HepG2 (cell line): ENCODE measurements around the gene NABP1. TPM values are rescaled to one million over a fixed set of nuclear protein-coding genes. Genes with fewer than 3 reads are reported as not detected.

Experiments used
- ESRRA ChIP-seq: sonication (generic); formaldehyde crosslinking; IDR thresholded peaks from 2 replicates; pipeline ENCODE4 v1.5.1; 2020; ENCODE audit warnings: mild to moderate bottlenecking, low read depth, missing genetic modification reagents
- KLF11 ChIP-seq: IDR thresholded peaks from 2 replicates; pipeline ENCODE4 v1.6.1; 2016; ENCODE audit warnings: missing compliant biosample characterization
- PITX1 ChIP-seq: sonication (generic); formaldehyde crosslinking; IDR thresholded peaks from 2 replicates; pipeline ENCODE4 v1.5.1; 2020; ENCODE audit warnings: mild to moderate bottlenecking, missing genetic modification reagents
- RBM39 ChIP-seq: fragments of 200-400 bp; formaldehyde crosslinking; IDR thresholded peaks from one replicate; pipeline ENCODE4 v1.6.1; 2018; ENCODE audit warnings: antibody characterized with exemption, mild to moderate bottlenecking, low read depth, low read length; ENCODE audit not compliant: poor library complexity, severe bottlenecking
- SOX6 ChIP-seq, 2 experiments: fragments of 450-650 bp in 1 of 2; sonication (generic) in 1 of 2; formaldehyde crosslinking in 1 of 2; IDR thresholded peaks; 2 replicates each; pipeline versions ENCODE4 v1.4.0 to v1.6.1; 2017 to 2020; ENCODE audit warnings: antibody characterized with exemption in 1 of 2, mild to moderate bottlenecking in 1 of 2, missing genetic modification reagents in 1 of 2
- SP4 ChIP-seq: sonication (generic); formaldehyde crosslinking; IDR thresholded peaks from 2 replicates; pipeline ENCODE4 v1.8.1; 2023; ENCODE audit warnings: mild to moderate bottlenecking, missing genetic modification reagents
- ZEB1 ChIP-seq: IDR thresholded peaks from 2 replicates; pipeline ENCODE4 v1.6.1; 2012; ENCODE audit warnings: mild to moderate bottlenecking, low read depth, inconsistent platforms; ENCODE audit not compliant: insufficient replicate concordance
- ZFP36L1 ChIP-seq: sonication (generic); formaldehyde crosslinking; IDR thresholded peaks from 2 replicates; pipeline ENCODE4 v1.8.0; 2022; ENCODE audit warnings: mild to moderate bottlenecking, missing genetic modification reagents, moderate library complexity
- ZNF564 ChIP-seq: sonication (generic); formaldehyde crosslinking; IDR thresholded peaks from 2 replicates; pipeline ENCODE4 v1.8.1; 2023; ENCODE audit warnings: mild to moderate bottlenecking, missing genetic modification reagents
- polyA plus RNA-seq, 8 experiments: library from polyadenylated mRNA; depleted of rRNA in 3 of 8; stranded (reverse) in 7 of 8; unstranded in 1 of 8; fragments of >200 nt; fragmentation: Illumina TruSeq in 4 of 8; extraction: Trizol in 4 of 8; gene quantifications; 2 replicates each; pipeline versions ENCODE4 v1.2.1 to v1.2.3, GENCODE V29; 2011 to 2016; ENCODE audit warnings: low read depth in 4 of 8, missing spikeins in 1 of 8, mixed read lengths in 1 of 8; ENCODE audit not compliant: insufficient read depth in 1 of 8
- total RNA-seq, 5 experiments: library from RNA; depleted of rRNA; stranded (reverse); fragments of >200 nt; fragmentation: Illumina TruSeq; extraction: Trizol; gene quantifications; 2 replicates each; pipeline ENCODE4 v1.2.3, GENCODE V29; 2016; ENCODE audit warnings: low read depth in 1 of 5
- TF ChIP-seq, protein P1 (sequence below): sonication (generic); formaldehyde crosslinking; conservative IDR thresholded peaks from 2 replicates; pipeline ENCODE4 v1.4.0; 2020; ENCODE audit warnings: mild to moderate bottlenecking, missing genetic modification reagents, moderate library complexity
- TF ChIP-seq, protein P2 (sequence below): sonication (generic); formaldehyde crosslinking; IDR thresholded peaks from 2 replicates; pipeline ENCODE4 v1.4.0; 2020; ENCODE audit warnings: missing genetic modification reagents, mild to moderate bottlenecking, borderline replicate concordance
- TF ChIP-seq, protein P3 (sequence below), 2 experiments: sonication (generic) in 1 of 2; formaldehyde crosslinking in 1 of 2; IDR thresholded peaks; 2 replicates each; pipeline versions ENCODE4 v1.4.0 to v1.6.1; 2016 to 2020; ENCODE audit warnings: borderline replicate concordance in 1 of 2, low read depth in 1 of 2, mild to moderate bottlenecking in 1 of 2, missing genetic modification reagents in 1 of 2
- TF ChIP-seq, protein P4 (sequence below): sonication (generic); formaldehyde crosslinking; IDR thresholded peaks from 2 replicates; pipeline ENCODE4 v1.8.0; 2022; ENCODE audit warnings: mild to moderate bottlenecking, missing genetic modification reagents

NABP1 gene
- total and polyA plus RNA-seq, 2 of the 13 experiments (the other 11 are each of a cell fraction or from before 2014, with no cell fraction given) = 14.9 to 19.8 TPM

DNA sequence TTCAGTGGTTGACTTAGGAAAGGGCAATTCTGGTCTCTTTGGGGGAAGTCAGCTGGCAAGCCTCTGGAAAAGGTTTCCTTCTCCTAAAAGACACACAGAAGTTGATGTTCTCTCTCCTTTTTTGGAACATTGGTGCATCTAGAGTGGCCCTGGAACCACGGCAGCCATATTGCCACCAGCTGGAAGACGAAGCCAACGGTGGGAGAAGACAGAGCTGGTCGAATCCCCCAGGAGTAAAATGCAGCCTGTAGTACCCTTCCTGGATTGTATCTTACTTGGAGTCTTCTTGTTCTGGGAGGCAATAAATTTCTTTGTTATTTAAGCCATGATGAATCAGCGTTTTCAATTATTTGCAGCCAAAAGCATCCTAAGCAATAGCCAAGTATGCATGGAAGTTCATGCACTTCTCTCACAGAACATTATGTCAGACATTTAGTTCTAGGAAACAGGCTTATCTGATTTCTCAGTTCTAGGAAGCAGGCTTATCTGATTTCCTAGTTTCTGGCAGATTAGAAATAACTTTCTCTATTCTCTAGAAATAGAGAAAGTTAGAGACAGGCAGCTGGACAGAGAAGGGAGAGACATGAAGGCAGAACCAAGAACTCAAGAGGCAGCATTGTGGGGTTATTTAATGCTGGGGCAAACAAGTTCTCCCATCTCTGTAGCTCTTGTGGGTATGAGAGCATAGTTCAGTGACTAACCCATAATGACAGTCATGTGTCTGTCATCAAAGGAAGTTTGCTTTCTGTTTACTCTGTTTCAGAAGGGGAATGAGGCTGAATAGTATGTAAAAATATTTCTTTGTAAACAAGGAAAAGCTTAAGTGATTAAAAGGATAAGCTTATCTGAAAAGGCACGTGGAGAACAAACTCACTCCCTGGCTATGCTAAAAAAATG, 40.5 kb upstream of the NABP1 start (continued):
- TF ChIP-seq ZFP36L1 (CRISPR knock-in tag) (0 out of 2 replicates have a peak, but pooled peaks have one; percentile 18), SP4 (CRISPR knock-in tag) (no peak), PITX1 (CRISPR knock-in tag) (peak; percentile 93), ZEB1 (no peak), SOX6 (IDR thresholded peaks at IDR 0.05) (no peak), SOX6 (CRISPR knock-in tag; IDR thresholded peaks at IDR 0.05) (peak; percentile 86), KLF11 (peak; percentile 79; the same call in 1 of the 2 replicates), ESRRA (no peak), RBM39 (no peak), ZNF564 (CRISPR knock-in tag) (no peak)
- TF ChIP-seq, protein P1, sequence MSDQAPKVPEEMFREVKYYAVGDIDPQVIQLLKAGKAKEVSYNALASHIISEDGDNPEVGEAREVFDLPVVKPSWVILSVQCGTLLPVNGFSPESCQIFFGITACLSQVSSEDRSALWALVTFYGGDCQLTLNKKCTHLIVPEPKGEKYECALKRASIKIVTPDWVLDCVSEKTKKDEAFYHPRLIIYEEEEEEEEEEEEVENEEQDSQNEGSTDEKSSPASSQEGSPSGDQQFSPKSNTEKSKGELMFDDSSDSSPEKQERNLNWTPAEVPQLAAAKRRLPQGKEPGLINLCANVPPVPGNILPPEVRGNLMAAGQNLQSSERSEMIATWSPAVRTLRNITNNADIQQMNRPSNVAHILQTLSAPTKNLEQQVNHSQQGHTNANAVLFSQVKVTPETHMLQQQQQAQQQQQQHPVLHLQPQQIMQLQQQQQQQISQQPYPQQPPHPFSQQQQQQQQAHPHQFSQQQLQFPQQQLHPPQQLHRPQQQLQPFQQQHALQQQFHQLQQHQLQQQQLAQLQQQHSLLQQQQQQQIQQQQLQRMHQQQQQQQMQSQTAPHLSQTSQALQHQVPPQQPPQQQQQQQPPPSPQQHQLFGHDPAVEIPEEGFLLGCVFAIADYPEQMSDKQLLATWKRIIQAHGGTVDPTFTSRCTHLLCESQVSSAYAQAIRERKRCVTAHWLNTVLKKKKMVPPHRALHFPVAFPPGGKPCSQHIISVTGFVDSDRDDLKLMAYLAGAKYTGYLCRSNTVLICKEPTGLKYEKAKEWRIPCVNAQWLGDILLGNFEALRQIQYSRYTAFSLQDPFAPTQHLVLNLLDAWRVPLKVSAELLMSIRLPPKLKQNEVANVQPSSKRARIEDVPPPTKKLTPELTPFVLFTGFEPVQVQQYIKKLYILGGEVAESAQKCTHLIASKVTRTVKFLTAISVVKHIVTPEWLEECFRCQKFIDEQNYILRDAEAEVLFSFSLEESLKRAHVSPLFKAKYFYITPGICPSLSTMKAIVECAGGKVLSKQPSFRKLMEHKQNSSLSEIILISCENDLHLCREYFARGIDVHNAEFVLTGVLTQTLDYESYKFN (CRISPR knock-in tag) = peak; percentile 93
- TF ChIP-seq, protein P2, sequence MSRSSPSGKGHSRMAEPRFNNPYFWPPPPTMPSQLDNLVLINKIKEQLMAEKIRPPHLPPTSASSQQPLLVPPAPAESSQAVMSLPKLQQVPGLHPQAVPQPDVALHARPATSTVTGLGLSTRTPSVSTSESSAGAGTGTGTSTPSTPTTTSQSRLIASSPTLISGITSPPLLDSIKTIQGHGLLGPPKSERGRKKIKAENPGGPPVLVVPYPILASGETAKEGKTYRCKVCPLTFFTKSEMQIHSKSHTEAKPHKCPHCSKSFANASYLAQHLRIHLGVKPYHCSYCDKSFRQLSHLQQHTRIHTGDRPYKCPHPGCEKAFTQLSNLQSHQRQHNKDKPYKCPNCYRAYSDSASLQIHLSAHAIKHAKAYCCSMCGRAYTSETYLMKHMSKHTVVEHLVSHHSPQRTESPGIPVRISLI (CRISPR knock-in tag) = peak; percentile 65
- TF ChIP-seq, protein P3, sequence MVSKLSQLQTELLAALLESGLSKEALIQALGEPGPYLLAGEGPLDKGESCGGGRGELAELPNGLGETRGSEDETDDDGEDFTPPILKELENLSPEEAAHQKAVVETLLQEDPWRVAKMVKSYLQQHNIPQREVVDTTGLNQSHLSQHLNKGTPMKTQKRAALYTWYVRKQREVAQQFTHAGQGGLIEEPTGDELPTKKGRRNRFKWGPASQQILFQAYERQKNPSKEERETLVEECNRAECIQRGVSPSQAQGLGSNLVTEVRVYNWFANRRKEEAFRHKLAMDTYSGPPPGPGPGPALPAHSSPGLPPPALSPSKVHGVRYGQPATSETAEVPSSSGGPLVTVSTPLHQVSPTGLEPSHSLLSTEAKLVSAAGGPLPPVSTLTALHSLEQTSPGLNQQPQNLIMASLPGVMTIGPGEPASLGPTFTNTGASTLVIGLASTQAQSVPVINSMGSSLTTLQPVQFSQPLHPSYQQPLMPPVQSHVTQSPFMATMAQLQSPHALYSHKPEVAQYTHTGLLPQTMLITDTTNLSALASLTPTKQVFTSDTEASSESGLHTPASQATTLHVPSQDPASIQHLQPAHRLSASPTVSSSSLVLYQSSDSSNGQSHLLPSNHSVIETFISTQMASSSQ (IDR thresholded peaks at IDR 0.05; ENCODE audit: low read depth) = peak; percentile 55
- TF ChIP-seq, protein P3 (CRISPR knock-in tag; IDR thresholded peaks at IDR 0.05; ENCODE audit: borderline replicate concordance) = peak; percentile 38; the same call in 1 of the 2 replicates
- TF ChIP-seq, protein P4, sequence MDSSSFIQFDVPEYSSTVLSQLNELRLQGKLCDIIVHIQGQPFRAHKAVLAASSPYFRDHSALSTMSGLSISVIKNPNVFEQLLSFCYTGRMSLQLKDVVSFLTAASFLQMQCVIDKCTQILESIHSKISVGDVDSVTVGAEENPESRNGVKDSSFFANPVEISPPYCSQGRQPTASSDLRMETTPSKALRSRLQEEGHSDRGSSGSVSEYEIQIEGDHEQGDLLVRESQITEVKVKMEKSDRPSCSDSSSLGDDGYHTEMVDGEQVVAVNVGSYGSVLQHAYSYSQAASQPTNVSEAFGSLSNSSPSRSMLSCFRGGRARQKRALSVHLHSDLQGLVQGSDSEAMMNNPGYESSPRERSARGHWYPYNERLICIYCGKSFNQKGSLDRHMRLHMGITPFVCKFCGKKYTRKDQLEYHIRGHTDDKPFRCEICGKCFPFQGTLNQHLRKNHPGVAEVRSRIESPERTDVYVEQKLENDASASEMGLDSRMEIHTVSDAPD (CRISPR knock-in tag) = no peak
